IMR-90 (cell line): ENCODE data around the gene PAX5. TPM values are rescaled to one million over a fixed set of nuclear protein-coding genes. Genes with fewer than 3 reads are reported as not detected.

Source experiments
- ATAC-seq: fragments of 200-7000 bp; cut with Tn5 transposase; 2 replicates; pipeline ENCODE4 v1.9.1; 2020; ENCODE audit warnings: low read depth, mild to moderate bottlenecking, moderate library complexity
- BruUV-seq: library from RNA; stranded (reverse); fragments of 400-500 nt; replicated peaks from 2 replicates; lab custom pipeline; 2021; lab: Mats Ljungman, UMichigan
- CTCF ChIA-PET: fragments of 300-600 bp; formaldehyde crosslinking; extraction: SDS; loops from one replicate; lab custom pipeline; 2021; ENCODE audit warnings: antibody characterized with exemption; lab: Yijun Ruan, JAX
- POLR2A ChIA-PET: fragments of 300-600 bp; sonication (Branson Sonifier 250); formaldehyde crosslinking; loops from one replicate; lab custom pipeline; 2022; ENCODE audit warnings: antibody characterized with exemption; ENCODE audit not compliant: unreplicated experiment; lab: Charles Lee
- DNase-seq: peaks from one replicate; pipeline ENCODE4 v3.0.0; 2013
- H2AFZ ChIP-seq: replicated peaks from 2 replicates; pipeline ENCODE3; 2013; ENCODE audit warnings: low read length, mild to moderate bottlenecking; ENCODE audit not compliant: poor library complexity
- H2AK5ac ChIP-seq: 2 replicates; pipeline ENCODE4 v1.6.1; 2013; ENCODE audit warnings: low read depth, low read length, inconsistent platforms
- H2AK9ac ChIP-seq: replicated peaks from 2 replicates; pipeline ENCODE3; 2013; ENCODE audit warnings: mild to moderate bottlenecking, low read depth, low read length, moderate library complexity; ENCODE audit not compliant: poor library complexity
- H2BK120ac ChIP-seq: 2 replicates; pipeline ENCODE4 v1.6.1; 2013; ENCODE audit warnings: low read depth, low read length, inconsistent platforms
- H2BK15ac ChIP-seq: 3 replicates; pipeline ENCODE4 v1.6.1; 2013; ENCODE audit warnings: low read depth, low read length, inconsistent platforms
- H2BK20ac ChIP-seq: 2 replicates; pipeline ENCODE4 v1.6.1; 2013; ENCODE audit warnings: low read depth, mild to moderate bottlenecking, inconsistent platforms, low read length, moderate library complexity
- H2BK5ac ChIP-seq: 2 replicates; pipeline ENCODE4 v1.6.1; 2013; ENCODE audit warnings: mild to moderate bottlenecking, low read depth, low read length, inconsistent platforms; ENCODE audit not compliant: poor library complexity, severe bottlenecking
- H3K14ac ChIP-seq: replicated peaks from 2 replicates; pipeline ENCODE4 v1.6.1; 2013; ENCODE audit warnings: low read depth, low read length, inconsistent platforms
- H3K18ac ChIP-seq: 2 replicates; pipeline ENCODE4 v1.6.1; 2013; ENCODE audit warnings: low read depth, low read length, control low read depth
- H3K23ac ChIP-seq: 2 replicates; pipeline ENCODE4 v1.6.1; 2013; ENCODE audit warnings: low read depth, low read length, inconsistent platforms
- H3K27ac ChIP-seq: 2 replicates; pipeline ENCODE4 v1.5.1; 2013; ENCODE audit warnings: mild to moderate bottlenecking, control low read depth, low read length; ENCODE audit not compliant: insufficient read depth
- H3K27me3 ChIP-seq: 2 replicates; pipeline ENCODE4 v1.6.1; 2013; ENCODE audit warnings: low read length; ENCODE audit not compliant: control insufficient read depth, insufficient read depth
- H3K36me3 ChIP-seq: 2 replicates; pipeline ENCODE4 v1.6.1; 2013; ENCODE audit warnings: low read length, mixed read lengths; ENCODE audit not compliant: control insufficient read depth, insufficient read depth
- H3K4ac ChIP-seq: 2 replicates; pipeline ENCODE4 v1.6.1; 2013; ENCODE audit warnings: low read depth, low read length, inconsistent platforms
- H3K4me1 ChIP-seq: 2 replicates; pipeline ENCODE4 v1.6.1; 2013; ENCODE audit warnings: low read length, mixed read lengths; ENCODE audit not compliant: control insufficient read depth, insufficient read depth
- H3K4me2 ChIP-seq: 2 replicates; pipeline ENCODE4 v1.6.1; 2013; ENCODE audit warnings: low read depth, mild to moderate bottlenecking, control low read depth, low read length, moderate library complexity
- H3K4me3 ChIP-seq: 2 replicates; pipeline ENCODE4 v1.5.1; 2013; ENCODE audit warnings: low read depth, mild to moderate bottlenecking, control low read depth, low read length, moderate library complexity; ENCODE audit not compliant: insufficient read depth
- H3K56ac ChIP-seq: 2 replicates; pipeline ENCODE4 v1.6.1; 2013; ENCODE audit warnings: low read length, inconsistent platforms; ENCODE audit not compliant: insufficient read depth; ENCODE audit errors: extremely low read depth
- H3K79me1 ChIP-seq, 2 experiments: 2 replicates each; pipeline ENCODE4 v1.6.1; 2013; ENCODE audit warnings: low read length in 2 of 2, inconsistent platforms in 1 of 2, low read depth in 1 of 2
- H3K9ac ChIP-seq: 2 replicates; pipeline ENCODE4 v1.6.1; 2013; ENCODE audit warnings: low read depth, low read length, control low read depth
- H3K9me1 ChIP-seq: 2 replicates; pipeline ENCODE4 v1.6.1; 2013; ENCODE audit warnings: low read length, inconsistent platforms; ENCODE audit not compliant: insufficient read depth
- H3K9me3 ChIP-seq: 2 replicates; pipeline ENCODE4 v1.6.1; 2013; ENCODE audit warnings: low read length; ENCODE audit not compliant: control insufficient read depth, insufficient read depth
- H4K20me1 ChIP-seq: 2 replicates; pipeline ENCODE4 v1.6.1; 2013; ENCODE audit warnings: low read length, inconsistent platforms; ENCODE audit not compliant: insufficient read depth
- H4K5ac ChIP-seq: 2 replicates; pipeline ENCODE4 v1.6.1; 2013; ENCODE audit warnings: mild to moderate bottlenecking, low read depth, low read length, control low read depth
- H4K8ac ChIP-seq, 2 experiments: 2 replicates each; pipeline ENCODE4 v1.6.1; 2013; ENCODE audit warnings: low read depth in 2 of 2, low read length in 2 of 2, control low read depth in 1 of 2, inconsistent platforms in 1 of 2
- H4K91ac ChIP-seq: 2 replicates; pipeline ENCODE4 v1.6.1; 2013; ENCODE audit warnings: low read depth, low read length, inconsistent platforms; ENCODE audit not compliant: insufficient read depth
- CHD1 ChIP-seq: IDR thresholded peaks from 2 replicates; pipeline ENCODE4 v1.6.1; 2012; ENCODE audit warnings: low read depth, low read length, improper control_type of control experiment
- FOS ChIP-seq: fragments of 150-350 bp; IDR thresholded peaks from 2 replicates; pipeline ENCODE4 v1.6.1; 2016; ENCODE audit warnings: low read depth, low read length
- NFE2L2 ChIP-seq: fragments of 150-350 bp; IDR thresholded peaks from 2 replicates; pipeline ENCODE4 v1.6.1; 2016; ENCODE audit warnings: low read depth, mild to moderate bottlenecking, low read length
- SMC3 ChIP-seq: fragments of 150-350 bp; IDR thresholded peaks from 2 replicates; pipeline ENCODE4 v1.6.1; 2016; ENCODE audit warnings: low read depth, mild to moderate bottlenecking, antibody characterized with exemption, low read length, moderate library complexity
- WGBS, 2 experiments: methylation state at CpG; one replicate each; pipeline versions ENCODE4 v1.1.5 to v1.1.7; 2013; ENCODE audit warnings: missing lambda C conversion rate in 2 of 2; ENCODE audit not compliant: insufficient read length in 1 of 2; ENCODE audit errors: extremely low coverage in 2 of 2; 5-methylcytosine and 5-hydroxymethylcytosine counted together
- dilution Hi-C: fragments of 300-500 bp; cut with HindIII; formaldehyde crosslinking; loops from one replicate; pipeline ENCODE4 v1.14.3; 2018; ENCODE audit warnings: low sequenced_read_pairs; ENCODE audit not compliant: unreplicated experiment
- in situ Hi-C: fragments of 300-500 bp; cut with MboI; formaldehyde crosslinking; loops from 3 replicates; pipeline ENCODE4 v1.14.3; 2019; ENCODE audit warnings: low sequenced_read_pairs, inconsistent platforms, mixed read lengths
- intact Hi-C: fragments of 100-400 bp; cut with micrococcal nuclease; formaldehyde crosslinking; loops from 2 replicates; pipeline ENCODE4 v1.10.0; 2022
- polyA plus RNA-seq, 3 experiments: library from polyadenylated mRNA; depleted of rRNA; stranded (reverse); fragments of >200 nt; gene quantifications; 2 replicates each; pipeline ENCODE4 v1.2.3, GENCODE V29; 2012; ENCODE audit warnings: low replicate concordance in 1 of 3
- total RNA-seq: library from RNA; depleted of rRNA; stranded (reverse); fragments of >200 nt; gene quantifications from 2 replicates; pipeline ENCODE4 v1.2.3, GENCODE V29; 2012

The PAX5 gene
- total and polyA plus RNA-seq, 2 of the 4 experiments (the other 2 are of a cell fraction), result not detected

- intact Hi-C loops (no loop called here), in situ Hi-C loops (no loop called here), dilution Hi-C loops (no loop called here)
- Histone ChIP-seq H3K27me3 (peaks cover 65% of the 10 kb centered on the region), H2BK120ac (no peak overlapping the region), H2BK15ac (no peak overlapping the region), H3K27ac (no peak overlapping the region), H2AK5ac (no peak overlapping the region), H2BK5ac (no peak overlapping the region), H3K9me1 (no peaks in the 10 kb centered on the region), H3K4me3 (no peak overlapping the region), H3K36me3 (no peaks in the 10 kb centered on the region), H3K4me1 (no peaks in the 10 kb centered on the region), H3K9me3 (no peaks in the 10 kb centered on the region), H3K14ac (no peak overlapping the region), H4K5ac (no peak overlapping the region), H4K20me1 (no peaks in the 10 kb centered on the region), H2AFZ (no peak overlapping the region), H3K4ac (no peak overlapping the region), H3K79me1 (no peaks in the 10 kb centered on the region), H3K4me2 (no peak overlapping the region), H3K23ac (no peak overlapping the region), H2AK9ac (no peak overlapping the region), H3K56ac (no peak overlapping the region), H2BK20ac (no peak overlapping the region), H4K8ac (no peak overlapping the region), H3K18ac (no peak overlapping the region), H3K9ac (no peak overlapping the region), H4K91ac (no peak overlapping the region)
- no TSS peak for BruUV-seq
- CTCF ChIA-PET, result no interaction called here
- ATAC-seq, result no peak
- no peak for DNase-seq
- TF ChIP-seq NFE2L2, result no peak
- TF ChIP-seq CHD1, result no peak
- no peak for TF ChIP-seq FOS
- TF ChIP-seq SMC3, result no peak
- POLR2A ChIA-PET, result no interaction called here
- WGBS, 2 experiments, result 38% methylated on average over 7 of the region's 21 CpGs; no CpG with 5 or more reads in 1 of the 2 experiments
Measured at GRCh38 chr9:36820392-36820861, 213.6 kb downstream of the PAX5 start.
